Activated naive CD8-positive, alpha-beta T cell treated with anti-CD3 and anti-CD28 coated beads, Interleukin-2, amount 50 U/mL, for 24 hours (primary cell): Measurements from ENCODE around the gene CHD6.

Source experiments
- ATAC-seq: fragments of 150-1000 bp; cut with Tn5 transposase; one replicate; pipeline ENCODE4 v1.10.0; 2021
- DNase-seq: peaks from one replicate; pipeline ENCODE4 v3.0.0; 2021
- H3K27ac Mint-ChIP-seq: one replicate; pipeline ENCODE4 v1.8.0; 2021; ENCODE audit warnings: mild to moderate bottlenecking, mixed read lengths
- H3K27me3 Mint-ChIP-seq: one replicate; pipeline ENCODE4 v1.8.0; 2021; ENCODE audit warnings: mixed read lengths
- H3K36me3 Mint-ChIP-seq: one replicate; pipeline ENCODE4 v1.8.0; 2021; ENCODE audit warnings: low read depth, mixed read lengths
- H3K4me1 Mint-ChIP-seq: one replicate; pipeline ENCODE4 v1.8.0; 2021; ENCODE audit warnings: mixed read lengths
- H3K4me3 Mint-ChIP-seq: one replicate; pipeline ENCODE4 v1.8.0; 2021; ENCODE audit warnings: mild to moderate bottlenecking, moderate library complexity, mixed read lengths
- H3K9me3 Mint-ChIP-seq: one replicate; pipeline ENCODE4 v1.8.0; 2021; ENCODE audit warnings: mixed read lengths

CHD6 gene

GRCh38 chr20:41379551-41379950, 238.6 kb downstream of the CHD6 start:
- H3K27ac Mint-ChIP-seq: no peak overlapping the region
- H3K27me3 Mint-ChIP-seq: peaks cover 34% of the 10 kb centered on the region
- ATAC-seq: no peak

GRCh38 chr20:41377275-41377674, 240.9 kb downstream of the CHD6 start:
- H3K36me3 Mint-ChIP-seq: no peaks in the 10 kb centered on the region
- H3K4me1 Mint-ChIP-seq: no peaks in the 10 kb centered on the region
- ATAC-seq (no peak), DNase-seq (no peak)
- H3K9me3 Mint-ChIP-seq: peaks cover 6% of the 10 kb centered on the region
- H3K27me3 Mint-ChIP-seq: peaks cover 34% of the 10 kb centered on the region
- no peak overlapping the region for H3K4me3 Mint-ChIP-seq
- no peak overlapping the region for H3K27ac Mint-ChIP-seq

More at GRCh38 chr20:41379551-41379950, 238.6 kb downstream of the CHD6 start:
- no peak overlapping the region for H3K4me3 Mint-ChIP-seq
- H3K4me1 Mint-ChIP-seq: no peaks in the 10 kb centered on the region
- no peaks in the 10 kb centered on the region for H3K9me3 Mint-ChIP-seq
- no peak for DNase-seq
- no peaks in the 10 kb centered on the region for H3K36me3 Mint-ChIP-seq

- Mint-ChIP-seq H3K4me1 (no peaks in the 10 kb centered on the region), H3K4me3 (no peak overlapping the region), H3K36me3 (peaks cover 2% of the 10 kb centered on the region), H3K27ac (no peak overlapping the region), H3K27me3 (peaks cover 34% of the 10 kb centered on the region), H3K9me3 (peaks cover 8% of the 10 kb centered on the region)
- ATAC-seq (no peak), DNase-seq (no peak)
These were observed 241.8 kb downstream of the CHD6 start for GRCh38 chr20:41376349-41376748.

- Mint-ChIP-seq H3K9me3 (peaks cover 11% of the 10 kb centered on the region), H3K27ac (no peak overlapping the region), H3K4me1 (no peaks in the 10 kb centered on the region), H3K36me3 (peaks cover 5% of the 10 kb centered on the region), H3K27me3 (peaks cover 32% of the 10 kb centered on the region), H3K4me3 (no peak overlapping the region)
- ATAC-seq: no peak
- DNase-seq: no peak
These were observed 242.3 kb downstream of the CHD6 start for GRCh38 chr20:41375846-41376245.

GRCh38 chr20:41373931-41374920, 244.0 kb downstream of the CHD6 start:
- Mint-ChIP-seq H3K4me3 (no peak overlapping the region), H3K27ac (no peak overlapping the region), H3K4me1 (no peaks in the 10 kb centered on the region), H3K9me3 (peaks cover 11% of the 10 kb centered on the region), H3K36me3 (peaks cover 5% of the 10 kb centered on the region), H3K27me3 (peaks cover 25% of the 10 kb centered on the region)
- ATAC-seq: no peak
- DNase-seq: no peak

GRCh38 chr20:41373251-41373783, 244.9 kb downstream of the CHD6 start:
- H3K9me3 Mint-ChIP-seq: peaks cover 11% of the 10 kb centered on the region
- peaks cover 28% of the 10 kb centered on the region for H3K27me3 Mint-ChIP-seq
- H3K27ac Mint-ChIP-seq: no peak overlapping the region
- DNase-seq (no peak), ATAC-seq (no peak)
- peaks cover 5% of the 10 kb centered on the region for H3K36me3 Mint-ChIP-seq
- H3K4me3 Mint-ChIP-seq: no peak overlapping the region
- no peaks in the 10 kb centered on the region for H3K4me1 Mint-ChIP-seq

- ATAC-seq: no peak
- peaks cover 5% of the 10 kb centered on the region for H3K36me3 Mint-ChIP-seq
- DNase-seq: no peak
- H3K4me1 Mint-ChIP-seq: peaks cover 5% of the 10 kb centered on the region
- H3K27ac Mint-ChIP-seq: no peak overlapping the region
- peaks cover 30% of the 10 kb centered on the region for H3K27me3 Mint-ChIP-seq
- no peak overlapping the region for H3K4me3 Mint-ChIP-seq
- peaks cover 11% of the 10 kb centered on the region for H3K9me3 Mint-ChIP-seq
These were observed 246.8 kb downstream of the CHD6 start for GRCh38 chr20:41371371-41371770.

- DNase-seq: no peak
- Mint-ChIP-seq H3K36me3 (peaks cover 5% of the 10 kb centered on the region), H3K27ac (no peak overlapping the region), H3K4me1 (peaks cover 5% of the 10 kb centered on the region), H3K4me3 (no peak overlapping the region), H3K27me3 (peaks cover 31% of the 10 kb centered on the region), H3K9me3 (peaks cover 11% of the 10 kb centered on the region)
- ATAC-seq: peak; percentile 18
These were observed 248.0 kb downstream of the CHD6 start for GRCh38 chr20:41370176-41370575.

GRCh38 chr20:41369673-41370072, 248.5 kb downstream of the CHD6 start:
- Mint-ChIP-seq H3K4me3 (no peak overlapping the region), H3K4me1 (peaks cover 5% of the 10 kb centered on the region), H3K36me3 (peaks cover 5% of the 10 kb centered on the region), H3K27me3 (peaks cover 33% of the 10 kb centered on the region), H3K27ac (no peak overlapping the region), H3K9me3 (peaks cover 11% of the 10 kb centered on the region)
- ATAC-seq: no peak
- no peak for DNase-seq

GRCh38 chr20:41367956-41368355, 250.2 kb downstream of the CHD6 start:
- peaks cover 5% of the 10 kb centered on the region for H3K4me1 Mint-ChIP-seq
- DNase-seq: no peak
- H3K27ac Mint-ChIP-seq: no peak overlapping the region
- H3K9me3 Mint-ChIP-seq: peaks cover 10% of the 10 kb centered on the region
- no peak overlapping the region for H3K4me3 Mint-ChIP-seq
- ATAC-seq: no peak
- peaks cover 5% of the 10 kb centered on the region for H3K36me3 Mint-ChIP-seq
- H3K27me3 Mint-ChIP-seq: peaks cover 32% of the 10 kb centered on the region

- peaks cover 5% of the 10 kb centered on the region for H3K36me3 Mint-ChIP-seq
These were observed 250.8 kb downstream of the CHD6 start for GRCh38 chr20:41367393-41367695.

GRCh38 chr20:41366546-41367392, 251.4 kb downstream of the CHD6 start, which contains the start of gene EMILIN3:
Gene EMILIN3, minus strand, starts transcription at chr20:41366818. Its CDS starts 184 bp downstream, at chr20:41366634.
- DNase-seq (no peak), ATAC-seq (no peak)
- no peak within 1 kb of the TSS for H3K27ac Mint-ChIP-seq
- H3K36me3 Mint-ChIP-seq: peaks cover 5% of the 10 kb centered on the region
- H3K9me3 Mint-ChIP-seq: peaks cover 6% of the 10 kb centered on the region
- peaks cover 5% of the 10 kb centered on the region for H3K4me1 Mint-ChIP-seq
- peaks cover 32% of the 10 kb centered on the region for H3K27me3 Mint-ChIP-seq
- H3K4me3 Mint-ChIP-seq: peak within 1 kb of the TSS; percentile 29

More at GRCh38 chr20:41367393-41367695, 250.8 kb downstream of the CHD6 start:
- ATAC-seq (no peak), DNase-seq (no peak)
- Mint-ChIP-seq H3K4me1 (peaks cover 5% of the 10 kb centered on the region), H3K27me3 (peaks cover 32% of the 10 kb centered on the region), H3K27ac (no peak overlapping the region), H3K4me3 (peak overlapping the region; percentile 29), H3K9me3 (peaks cover 6% of the 10 kb centered on the region)

GRCh38 chr20:41365777-41366545, 252.2 kb downstream of the CHD6 start:
- no peak for ATAC-seq
- Mint-ChIP-seq H3K4me3 (no peak overlapping the region), H3K36me3 (no peaks in the 10 kb centered on the region), H3K9me3 (no peaks in the 10 kb centered on the region), H3K27me3 (peaks cover 32% of the 10 kb centered on the region), H3K4me1 (peaks cover 5% of the 10 kb centered on the region), H3K27ac (no peak overlapping the region)
- no peak for DNase-seq
